Fibroblast of mammary gland (primary cell): Measurements from ENCODE around the gene GZMA.
A peak's percentile ranks its signal among the peaks of the same experiment; 100 is the strongest.

ENCODE experiments used
- DNase-seq: peaks from one replicate; pipeline ENCODE4 v3.0.0-alpha.2; 2010; ENCODE audit warnings: low read depth
- H3K4me3 ChIP-seq: 2 replicates; pipeline ENCODE4 v1.5.1; 2011; ENCODE audit warnings: low read depth, mild to moderate bottlenecking, low read length, moderate library complexity; ENCODE audit not compliant: control insufficient read depth
- CTCF ChIP-seq: conservative IDR thresholded peaks from 2 replicates; pipeline ENCODE4 v1.5.1; 2011; ENCODE audit warnings: low read depth, low read length, inconsistent platforms; ENCODE audit not compliant: control insufficient read depth, insufficient read depth

Gene GZMA

GRCh38 chr5:55102348-55102747 is at the start of gene GZMA:
Gene GZMA (plus strand): TSS chr5:55102646. CDS start chr5:55102683, 37 bp downstream.
- DNase-seq, result no peak
- H3K4me3 ChIP-seq, result no peak within 1 kb of the TSS
- no peak for TF ChIP-seq CTCF

GRCh38 chr5:55055183-55055582 is 47.3 kb upstream of the GZMA start:
- no peak overlapping the region for H3K4me3 ChIP-seq
- TF ChIP-seq CTCF, result no peak
- DNase-seq, result no peak

DNA sequence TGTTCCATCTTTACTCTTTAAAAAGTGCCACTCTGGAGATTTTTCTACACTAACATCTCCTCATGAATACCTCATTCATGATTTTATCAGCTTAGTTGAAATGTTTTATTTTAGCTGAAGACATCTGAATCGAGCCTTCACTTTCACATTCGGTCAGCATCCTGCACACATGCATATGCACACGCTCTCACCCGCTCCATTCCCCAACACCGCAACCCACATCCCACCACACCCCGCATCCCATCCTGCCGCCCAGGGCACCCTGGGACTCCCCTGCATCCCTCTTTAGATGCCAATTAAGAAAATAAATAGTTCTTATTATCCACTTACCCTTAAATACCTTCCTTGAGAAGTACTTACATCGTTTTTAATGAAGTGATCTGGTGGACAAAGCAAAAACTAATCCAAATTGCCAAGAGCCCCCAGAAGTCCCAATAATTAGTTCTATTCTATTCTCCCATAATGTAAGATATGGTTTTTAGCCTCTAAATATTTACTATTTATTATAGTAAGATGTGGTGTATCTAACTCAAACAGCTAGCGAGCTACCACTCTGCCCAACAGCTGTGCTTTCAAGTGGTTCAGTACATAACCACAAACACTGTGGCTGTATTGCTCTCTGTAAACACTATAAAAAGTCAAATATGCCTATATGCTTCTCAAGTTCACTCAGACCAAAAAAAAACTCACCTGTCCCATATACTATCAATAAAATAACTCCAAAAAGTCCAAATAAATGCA is 40.2 kb upstream of the GZMA start:
- no peak for DNase-seq
- TF ChIP-seq CTCF, result no peak
- no peak overlapping the region for H3K4me3 ChIP-seq

DNA sequence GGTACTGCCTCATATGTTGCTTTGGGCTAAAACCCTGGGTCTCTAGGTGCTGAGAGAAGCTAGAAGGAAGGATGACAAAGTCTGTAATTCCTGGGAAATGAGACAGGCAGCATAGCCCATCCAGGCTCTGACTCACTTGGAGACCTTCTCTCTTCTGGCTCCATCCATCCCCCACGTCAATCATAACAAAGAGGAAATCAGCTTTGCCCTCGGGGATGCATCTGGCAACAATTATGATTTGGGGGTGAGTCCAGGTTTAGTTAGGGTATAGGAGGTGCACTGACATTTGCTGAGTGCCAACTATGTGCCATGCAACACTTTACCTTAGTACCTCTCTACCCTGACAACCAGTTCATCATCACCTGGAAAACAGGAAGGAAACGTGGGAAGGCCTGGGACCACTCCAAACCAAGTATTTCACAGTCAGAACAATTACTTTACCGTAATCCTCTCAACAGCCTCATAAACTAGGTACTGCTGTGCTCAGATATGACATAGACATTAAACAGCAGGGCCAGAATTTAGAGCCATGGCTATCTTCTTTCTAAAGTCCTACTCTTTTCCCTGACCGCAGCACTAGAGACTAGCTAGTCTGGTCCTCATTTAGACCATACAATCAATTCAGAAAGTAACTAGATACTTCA is 39.1 kb upstream of the GZMA start:
- peak; percentile 41 for DNase-seq
- TF ChIP-seq CTCF, result no peak
- no peak overlapping the region for H3K4me3 ChIP-seq

- TF ChIP-seq CTCF, result no peak
- H3K4me3 ChIP-seq, result no peak overlapping the region
- no peak for DNase-seq
These were observed 38.5 kb upstream of the GZMA start for GRCh38 chr5:55063899-55064298.

- no peak for DNase-seq
- H3K4me3 ChIP-seq, result no peak overlapping the region
- TF ChIP-seq CTCF, result no peak
These were observed 37.9 kb upstream of the GZMA start for GRCh38 chr5:55064523-55064922.
